ENCODE results near the gene RAB22A.
A peak's percentile ranks its signal among the peaks of the same experiment; 100 is the strongest.

RAB22A gene

DNA sequence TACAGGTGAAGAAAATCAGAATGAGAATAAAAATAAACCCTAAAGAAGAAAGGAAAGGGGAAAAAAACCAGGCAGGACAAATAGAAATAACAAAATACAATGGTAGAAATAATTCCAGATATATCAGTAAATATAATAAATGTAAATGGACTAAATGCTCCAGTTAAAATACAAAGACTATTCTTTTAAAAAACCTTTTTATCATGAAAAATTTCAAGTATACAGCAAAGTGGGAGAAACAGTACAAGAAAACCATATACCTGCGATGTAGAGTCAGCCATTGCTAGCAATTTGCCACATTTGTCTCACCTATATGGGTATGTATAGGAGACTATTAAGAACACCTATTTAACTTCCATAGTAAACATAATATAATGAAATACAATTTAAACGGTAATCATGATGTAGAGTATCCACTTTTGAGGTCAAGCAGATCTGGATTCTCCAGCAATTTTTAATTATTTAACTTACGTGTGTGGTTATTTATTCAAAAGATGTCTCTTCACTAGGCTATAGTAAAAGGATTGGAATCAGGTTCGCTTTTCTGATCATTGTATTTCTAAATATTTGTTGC lies 78.6 kb downstream of the RAB22A start:
- no peak for DNase-seq (ENCODE audit: low read depth in 2 of 2)

DNA sequence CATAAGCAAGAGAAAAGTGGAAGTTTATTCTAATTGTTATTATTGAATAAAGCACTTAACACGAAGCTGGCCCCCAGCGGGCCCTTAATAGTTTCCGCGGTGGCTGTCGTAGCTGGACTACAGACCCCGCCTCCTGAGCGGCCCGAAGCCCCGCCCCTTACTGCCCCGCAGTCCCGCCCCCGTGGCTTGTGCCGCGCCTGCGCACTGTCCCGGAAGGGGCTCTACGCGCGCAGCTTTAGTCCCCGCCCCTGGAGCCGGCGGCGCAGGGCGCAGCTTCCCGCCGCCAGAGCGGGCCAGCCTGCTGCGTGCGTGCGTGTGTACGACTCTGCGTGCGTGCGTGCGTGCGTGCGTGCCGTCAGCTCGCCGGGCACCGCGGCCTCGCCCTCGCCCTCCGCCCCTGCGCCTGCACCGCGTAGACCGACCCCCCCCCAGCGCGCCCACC lies 79.4 kb downstream of the RAB22A start, which contains the start of gene VAPB:
Gene VAPB (plus strand): TSS at position 348 of the 442 bp plus-strand sequence. CDS start 231 bp downstream, outside the sequence.
- DNase-seq (ENCODE audit: low read depth in 2 of 2) = peak; percentile 92 to 97

GRCh38 chr20:58389324-58389967 lies 79.9 kb downstream of the RAB22A start:
- peak in 1 of 2 donors; percentile 21 for DNase-seq (ENCODE audit: low read depth in 2 of 2)

DNA sequence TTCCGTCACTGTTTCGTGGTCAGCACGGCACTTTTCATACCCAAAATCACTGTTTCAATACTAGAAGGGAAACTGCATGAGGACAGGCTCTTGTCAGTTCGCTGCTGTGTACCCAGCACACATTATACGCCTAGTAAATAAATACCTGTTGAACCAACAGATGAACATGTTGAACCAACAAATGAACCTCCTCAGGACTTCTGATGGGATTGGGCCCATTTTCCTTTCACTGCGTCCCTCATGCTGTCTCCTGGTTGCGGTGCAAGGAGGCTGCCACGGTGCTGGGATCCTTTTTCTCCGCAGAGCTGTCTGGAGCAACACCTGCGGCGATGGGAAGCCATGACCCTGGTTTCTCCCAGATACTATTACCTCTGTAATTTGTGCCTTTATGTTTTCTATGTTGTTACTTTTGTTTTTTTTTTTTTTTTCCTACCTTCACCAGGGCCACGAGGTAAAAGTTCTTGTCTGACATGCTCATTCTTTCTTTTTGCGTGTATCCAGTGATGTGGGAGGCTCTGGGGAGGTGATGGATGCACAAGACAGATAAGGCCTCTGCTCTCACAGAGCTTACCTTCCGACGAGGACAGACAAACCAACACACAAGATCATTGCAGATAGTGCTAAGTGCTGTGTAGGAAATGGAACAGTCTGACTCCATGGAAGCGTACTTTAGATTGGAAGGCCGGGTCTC lies 80.6 kb downstream of the RAB22A start:
- DNase-seq (ENCODE audit: low read depth in 2 of 2) = no peak

- DNase-seq (ENCODE audit: low read depth in 2 of 2) = no peak
Observed at GRCh38 chr20:58390659-58391035, 81.1 kb downstream of the RAB22A start.

DNA sequence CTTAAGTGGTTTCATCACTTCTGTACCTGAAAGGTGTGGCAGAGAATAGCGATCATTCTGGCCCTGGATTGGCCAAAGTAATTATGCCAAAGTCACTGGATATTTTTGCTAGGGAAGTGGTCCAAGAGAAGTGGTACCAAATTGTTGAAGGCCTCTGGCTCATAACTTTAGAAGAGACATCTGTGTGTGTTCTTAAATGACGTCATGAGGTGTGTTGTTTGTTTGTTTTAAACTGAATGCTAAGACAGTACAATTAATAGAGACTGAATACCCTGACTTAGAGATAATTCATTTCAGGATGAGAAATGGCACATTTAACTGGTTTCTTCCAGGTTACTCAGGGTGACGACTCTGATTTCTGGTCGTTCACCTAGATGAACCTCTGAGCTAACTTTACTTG lies 82.8 kb downstream of the RAB22A start:
- no peak for DNase-seq (ENCODE audit: low read depth in 2 of 2)

GRCh38 chr20:58393299-58393698 lies 83.8 kb downstream of the RAB22A start:
- DNase-seq (ENCODE audit: low read depth in 2 of 2) = no peak

GRCh38 chr20:58394801-58395200 lies 85.3 kb downstream of the RAB22A start:
- no peak for DNase-seq (ENCODE audit: low read depth in 2 of 2)

DNA sequence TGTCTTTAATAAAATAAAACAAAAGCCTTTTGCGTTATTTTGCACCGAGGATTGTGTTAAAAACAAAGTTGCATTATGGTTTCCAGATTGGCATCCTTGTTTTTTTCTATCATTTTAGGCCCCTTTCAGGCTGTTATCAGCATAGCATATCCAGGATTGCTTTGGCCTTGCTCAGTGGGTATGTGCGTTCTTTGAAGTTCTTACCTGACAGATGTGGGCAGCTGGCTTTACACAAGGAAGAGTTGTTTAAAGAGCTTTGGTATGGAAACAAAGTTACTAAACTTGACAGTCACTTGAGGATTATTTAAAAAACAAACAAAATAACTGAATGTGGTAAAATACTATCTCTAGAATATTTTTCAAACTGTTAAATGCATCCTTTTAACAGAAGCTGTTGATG lies 86.1 kb downstream of the RAB22A start:
- DNase-seq (ENCODE audit: low read depth in 2 of 2) = no peak

DNA sequence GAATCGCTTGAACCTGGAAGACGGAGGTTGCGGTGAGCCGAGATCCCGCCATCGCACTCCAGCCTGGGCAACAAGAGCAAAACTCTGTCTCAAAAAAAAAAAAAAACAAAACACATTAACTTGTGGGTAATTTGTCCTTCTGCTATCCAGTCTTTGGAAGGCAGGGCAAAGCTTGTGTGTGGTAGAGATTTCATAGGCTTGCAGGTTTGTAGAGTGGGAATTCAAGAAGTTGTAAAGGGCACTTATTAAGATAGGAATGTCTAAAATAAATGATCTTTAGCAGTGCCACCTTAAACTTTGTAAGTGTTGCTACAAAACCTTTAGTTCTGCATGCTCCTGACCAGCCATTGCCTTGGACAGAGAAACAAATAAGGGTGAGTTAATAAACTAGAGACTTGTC lies 87.9 kb downstream of the RAB22A start:
- DNase-seq (ENCODE audit: low read depth in 2 of 2) = no peak

- no peak for DNase-seq (ENCODE audit: low read depth in 2 of 2)
Observed at GRCh38 chr20:58398254-58398653, 88.7 kb downstream of the RAB22A start.

- DNase-seq (ENCODE audit: low read depth in 2 of 2) = no peak
Observed at GRCh38 chr20:58399926-58400325, 90.4 kb downstream of the RAB22A start.

DNA sequence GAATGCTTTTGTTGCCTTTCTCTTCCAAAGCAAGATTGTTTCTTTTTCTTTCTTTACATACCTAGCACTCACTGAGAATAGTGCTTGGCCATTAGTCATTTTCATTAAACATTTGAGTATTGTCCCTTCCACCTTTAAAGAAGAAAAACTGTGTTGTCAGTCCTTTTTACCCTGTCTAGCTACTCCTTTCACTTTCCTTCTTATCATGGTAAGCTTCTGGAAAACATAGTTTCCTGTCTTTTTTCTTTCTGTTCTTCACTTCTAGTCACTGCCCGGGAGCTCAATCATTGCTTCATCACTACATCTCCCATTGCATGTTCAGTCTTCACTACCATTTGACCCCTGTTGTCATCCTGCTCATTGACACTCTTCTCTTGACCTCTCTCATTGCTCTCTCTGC lies 91.6 kb downstream of the RAB22A start:
- DNase-seq (ENCODE audit: low read depth in 2 of 2) = no peak

GRCh38 chr20:58402305-58402704 lies 92.8 kb downstream of the RAB22A start:
- no peak for DNase-seq (ENCODE audit: low read depth in 2 of 2)

DNA sequence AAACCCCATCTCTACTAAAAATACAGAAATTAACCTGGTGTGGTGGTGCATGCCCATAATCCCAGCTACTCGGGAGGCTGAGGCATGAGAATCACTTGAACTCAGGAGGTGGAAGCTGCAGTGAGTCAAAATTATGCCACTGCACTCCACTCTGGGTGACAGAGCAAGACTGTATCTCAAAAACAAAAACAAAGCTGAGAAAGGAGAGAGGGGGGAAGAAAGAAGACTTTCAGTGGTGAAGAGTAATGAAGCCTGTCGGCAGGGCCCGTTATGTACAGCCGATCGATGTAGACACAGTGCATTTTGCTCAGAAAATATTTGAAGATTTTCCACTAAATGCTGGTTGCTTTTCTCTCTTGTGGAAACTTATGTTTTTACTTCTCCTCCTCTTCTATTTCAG lies 93.3 kb downstream of the RAB22A start:
- DNase-seq (ENCODE audit: low read depth in 2 of 2) = no peak

DNA sequence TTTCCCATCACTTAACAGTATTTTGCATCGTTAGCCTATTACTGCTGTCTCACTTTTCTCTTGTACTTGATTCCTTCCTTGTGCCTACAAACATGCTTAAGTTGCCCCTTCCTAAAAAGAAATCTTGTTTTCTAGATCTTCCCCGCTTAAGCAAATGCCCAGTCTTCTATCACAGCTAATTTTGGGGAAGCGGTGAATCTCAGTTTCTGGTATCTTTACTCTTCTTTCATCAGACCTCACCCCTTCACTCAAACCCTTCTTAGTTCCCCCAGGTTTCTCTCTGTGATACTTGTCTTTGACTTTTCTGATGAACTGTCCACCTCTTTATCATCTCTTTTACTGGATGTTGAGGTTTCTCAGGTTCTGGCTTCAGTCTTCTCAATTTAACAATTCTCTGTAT lies 93.8 kb downstream of the RAB22A start:
- DNase-seq (ENCODE audit: low read depth in 2 of 2) = no peak

DNA sequence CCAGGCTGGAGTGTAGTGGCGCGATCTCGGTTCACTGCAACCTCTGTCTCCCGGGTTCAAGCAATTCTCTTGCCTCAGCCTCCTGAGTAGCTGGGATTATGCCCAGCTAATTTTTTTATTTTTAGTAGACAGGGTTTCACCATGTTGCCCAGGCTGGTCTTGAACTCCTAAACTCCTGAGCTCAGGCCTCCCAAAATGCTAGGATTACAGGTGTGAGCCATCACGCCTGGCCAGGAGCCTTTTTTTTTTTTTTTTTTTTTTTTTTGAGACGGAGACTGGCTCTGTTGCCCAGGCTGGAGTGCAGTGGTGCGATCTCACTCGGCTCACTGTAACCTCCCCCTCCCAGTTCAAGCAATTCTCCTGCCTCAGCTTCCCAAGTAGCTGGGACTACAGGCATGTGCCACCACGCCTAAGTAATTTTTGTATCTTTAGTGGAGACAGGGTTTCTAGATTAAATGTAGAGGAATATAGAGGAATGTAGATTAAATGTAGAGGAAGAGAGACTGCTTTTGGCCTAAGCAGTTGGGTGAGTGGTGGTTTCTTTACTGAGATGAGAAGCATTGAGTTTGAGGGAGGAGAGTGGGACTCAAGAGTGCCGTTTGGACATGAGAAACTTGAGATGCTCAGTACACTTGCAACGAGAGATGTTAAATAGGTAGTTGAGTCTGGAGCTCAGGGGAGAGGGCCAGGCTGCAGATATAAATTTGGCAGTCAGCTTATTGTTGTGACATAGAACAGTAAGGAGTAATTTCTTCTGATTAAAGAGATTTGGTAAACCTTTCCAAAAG lies 96.2 kb downstream of the RAB22A start:
- no peak for DNase-seq (ENCODE audit: low read depth in 2 of 2)

DNA sequence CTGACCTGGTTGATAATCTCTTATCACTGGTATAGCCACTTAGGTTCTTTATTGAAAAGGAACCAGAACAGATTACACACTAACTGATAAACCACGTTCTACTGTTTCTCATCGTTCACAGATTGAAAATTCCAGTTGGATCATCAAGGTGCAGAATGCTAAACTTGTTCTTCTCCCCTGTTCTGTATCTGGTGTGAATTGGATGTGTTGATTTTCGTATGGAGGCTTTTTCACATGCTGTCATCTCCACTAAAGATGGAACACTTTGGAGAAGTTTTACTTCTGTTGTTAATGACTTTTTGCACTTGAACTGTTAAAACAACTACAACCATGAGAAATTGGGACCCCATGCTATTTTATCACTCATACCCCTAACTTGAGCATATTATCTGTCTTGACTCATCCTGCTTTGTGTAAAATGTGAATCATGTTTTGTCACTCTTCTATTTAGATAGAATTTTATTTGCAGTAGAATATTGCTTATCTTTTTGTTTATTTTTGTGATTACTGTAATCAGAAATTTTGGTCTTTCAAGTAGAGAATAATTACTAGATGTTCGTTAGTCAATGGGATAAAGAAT lies 97.0 kb downstream of the RAB22A start:
- DNase-seq (ENCODE audit: low read depth in 2 of 2) = no peak

DNA sequence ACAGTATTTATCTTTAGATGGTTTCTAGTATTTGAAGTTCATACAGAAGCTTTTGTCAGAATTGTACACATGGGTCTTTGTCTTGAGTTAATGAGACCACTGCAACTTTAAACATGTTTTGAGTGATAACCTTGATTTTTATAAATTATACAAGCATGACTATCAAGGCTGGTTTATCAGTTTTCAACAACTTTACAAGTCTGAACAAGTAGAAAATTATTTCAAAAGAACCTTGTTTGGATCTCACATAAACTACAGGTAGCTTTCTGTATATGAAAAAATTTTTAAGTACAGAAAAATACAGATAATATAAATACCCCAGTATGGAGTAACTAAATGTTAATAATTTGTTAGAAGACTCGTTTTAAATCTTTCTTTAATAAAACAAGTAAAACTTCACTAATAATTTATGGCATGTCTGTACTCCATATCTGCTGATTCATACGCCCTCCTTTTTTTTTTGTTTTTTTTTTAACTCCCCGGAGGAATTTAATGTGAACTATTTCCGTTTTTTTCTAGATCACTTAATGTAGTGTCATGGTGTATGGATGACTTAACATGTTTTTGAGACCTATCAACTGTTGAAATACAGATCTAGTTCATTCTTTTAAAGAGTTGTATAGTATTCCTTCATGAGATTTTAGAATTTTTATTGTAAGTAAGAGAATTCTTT lies 97.8 kb downstream of the RAB22A start:
- DNase-seq (ENCODE audit: low read depth in 2 of 2) = no peak

DNA sequence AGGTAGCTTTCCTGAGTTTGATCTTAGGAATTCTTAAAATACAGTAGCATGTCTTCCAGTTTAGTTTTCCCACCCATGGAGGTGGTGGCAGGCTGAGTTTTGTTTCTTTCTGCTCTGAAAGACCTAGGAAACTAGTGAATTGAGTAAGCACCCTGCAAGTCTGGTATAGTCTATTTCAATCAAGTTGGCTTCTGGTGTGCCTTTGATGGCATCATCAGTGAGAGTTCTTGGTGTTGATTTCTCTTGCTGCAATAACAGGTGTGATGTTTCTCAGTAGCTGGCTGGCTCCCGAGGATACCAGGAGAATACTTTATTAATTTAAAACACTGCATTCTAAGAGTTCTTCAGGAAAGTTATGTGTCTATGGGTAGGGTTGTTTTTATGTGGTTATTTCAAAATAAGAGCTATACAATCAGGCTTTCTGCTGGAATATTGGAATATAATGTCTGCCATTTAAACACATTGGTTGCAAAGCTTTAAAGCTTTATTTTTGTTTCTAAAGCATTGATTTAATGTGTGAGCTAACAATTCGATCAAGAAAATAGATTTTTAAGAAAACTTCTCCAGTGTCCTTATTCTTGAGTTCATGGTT lies 98.5 kb downstream of the RAB22A start:
- DNase-seq (ENCODE audit: low read depth in 2 of 2) = no peak

DNA sequence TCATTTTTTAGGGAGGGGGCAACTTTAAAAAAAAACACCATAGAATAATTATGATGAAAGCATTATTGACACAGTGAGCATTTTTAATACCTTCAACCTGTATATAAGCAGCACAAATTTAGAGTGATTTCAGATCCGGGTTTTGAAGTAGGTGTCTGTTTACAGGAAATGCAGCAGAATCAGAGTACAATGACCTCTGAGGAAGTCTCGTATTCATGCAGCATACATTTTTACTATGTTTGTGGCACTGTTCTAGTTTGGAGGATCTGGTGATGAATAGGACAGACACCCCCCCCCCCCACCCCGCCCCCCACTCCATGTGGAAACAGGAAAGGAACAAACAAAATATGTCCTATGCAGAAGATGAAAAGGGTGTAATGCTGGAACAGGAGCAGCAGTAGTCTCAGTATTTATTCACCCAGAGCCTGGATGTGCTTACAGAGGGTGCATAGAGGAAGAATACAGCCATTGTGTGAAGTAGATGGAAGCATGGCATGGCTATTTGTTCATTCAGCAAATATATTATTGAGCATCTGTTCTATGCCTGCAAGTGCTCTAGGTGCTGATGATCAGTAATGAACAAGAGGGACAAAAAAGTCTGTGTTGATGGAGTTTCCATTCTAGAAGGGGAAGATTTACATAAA lies 99.2 kb downstream of the RAB22A start:
- DNase-seq (ENCODE audit: low read depth in 2 of 2) = no peak

Data from stimulated activated CD4-positive, alpha-beta T cell treated with anti-CD3 and anti-CD28 coated beads, Interleukin-4, amount 100 ng/mL, for 48 hours (primary cell).